Left renal cortex interstitium (tissue), 4 donors: ENCODE measurements around the gene GPR18. TPM values are rescaled to one million over a fixed set of nuclear protein-coding genes. Genes with fewer than 3 reads are reported as not detected.
"Not testable (repeated sequence)": the region's sequence is repeated elsewhere in the genome, so short reads cannot be mapped to it uniquely, and the experiment has no call there.

ENCODE experiments used
- DNase-seq, 4 donors: peaks; one replicate each; pipeline ENCODE4 v3.0.0-alpha.2; 2013; ENCODE audit warnings: low read depth in 4 of 4, low spot score in 2 of 4, missing footprints in 1 of 4
- polyA plus RNA-seq, 4 donors: library from polyadenylated mRNA; unstranded; fragments of 120-200 nt; gene quantifications; one replicate each; pipeline ENCODE4 v1.2.1, GENCODE V29; 2013; ENCODE audit not compliant: insufficient read length in 4 of 4

Gene GPR18
- polyA plus RNA-seq, 4 donors: 0.16 to 0.40 (median 0.35) TPM

DNA sequence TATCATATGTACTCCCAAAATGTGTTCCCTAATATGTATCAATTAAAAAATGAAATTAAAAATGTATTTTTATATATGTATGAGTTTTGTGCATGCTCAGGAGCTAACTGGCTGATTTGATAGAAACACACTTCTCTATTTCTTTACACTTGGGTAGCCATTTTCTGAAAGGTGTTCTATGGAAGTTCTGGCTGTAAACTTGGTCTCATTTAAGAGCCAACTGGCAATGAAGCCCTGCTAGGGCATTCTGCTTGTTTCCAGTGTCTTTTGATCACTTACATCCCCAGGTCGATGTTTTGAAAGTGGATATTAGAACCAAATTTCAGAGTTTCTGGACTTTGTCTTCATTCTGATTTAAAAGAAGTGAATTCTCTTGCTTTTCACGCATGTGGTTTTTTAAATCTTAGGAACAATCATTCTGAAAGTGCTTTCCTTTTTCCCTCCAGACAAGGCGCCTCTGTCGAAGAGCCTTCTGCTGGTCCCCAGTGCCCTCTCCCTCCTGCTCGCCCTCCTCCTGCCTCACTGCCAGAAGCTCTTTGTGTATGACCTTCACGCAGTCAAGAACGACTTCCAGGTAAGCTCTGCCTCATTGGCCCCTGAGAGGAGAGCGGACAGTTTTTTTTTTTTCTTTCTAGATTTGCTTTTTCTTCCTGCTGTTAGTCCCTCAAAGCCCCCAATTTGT lies 20.1 kb downstream of the GPR18 start:
- DNase-seq: no peak

DNA sequence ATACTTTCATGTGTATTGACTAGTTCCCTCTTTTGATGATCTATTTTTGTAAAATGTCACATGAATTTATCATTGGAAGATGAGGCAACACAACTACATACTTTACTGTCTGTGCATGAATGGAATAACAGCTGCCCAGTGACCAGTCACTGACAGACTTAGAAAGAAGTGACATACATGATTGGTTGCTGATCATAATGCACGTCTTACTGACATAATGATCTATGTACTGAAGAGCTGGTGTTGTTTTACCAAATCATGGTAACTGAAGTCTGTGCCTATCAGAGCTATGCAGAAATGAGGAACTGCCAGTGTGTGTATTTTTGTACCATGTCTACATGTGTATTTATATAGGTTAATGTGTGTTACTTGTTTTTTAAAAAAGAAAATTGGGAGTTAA lies 26.5 kb downstream of the GPR18 start:
- no peak for DNase-seq

DNA sequence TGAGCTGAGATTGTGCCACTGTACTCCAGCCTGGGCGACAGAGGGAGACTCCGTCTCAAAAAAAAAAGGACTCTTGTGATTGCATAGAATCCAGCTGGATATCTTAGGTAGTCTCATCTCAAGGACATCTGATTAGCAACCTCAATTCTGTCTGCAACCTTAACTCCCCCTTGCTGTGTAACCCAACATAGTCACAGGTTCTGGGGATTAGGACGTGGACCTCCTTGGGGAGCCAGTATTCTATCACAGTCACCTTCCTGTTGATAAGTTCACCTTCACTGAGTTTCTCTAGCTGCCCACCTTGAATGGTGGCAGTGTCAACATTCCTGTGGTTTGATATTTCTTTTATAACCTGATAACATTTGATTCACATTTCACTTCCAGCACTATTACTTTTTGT lies 27.2 kb downstream of the GPR18 start:
- no peak for DNase-seq

DNA sequence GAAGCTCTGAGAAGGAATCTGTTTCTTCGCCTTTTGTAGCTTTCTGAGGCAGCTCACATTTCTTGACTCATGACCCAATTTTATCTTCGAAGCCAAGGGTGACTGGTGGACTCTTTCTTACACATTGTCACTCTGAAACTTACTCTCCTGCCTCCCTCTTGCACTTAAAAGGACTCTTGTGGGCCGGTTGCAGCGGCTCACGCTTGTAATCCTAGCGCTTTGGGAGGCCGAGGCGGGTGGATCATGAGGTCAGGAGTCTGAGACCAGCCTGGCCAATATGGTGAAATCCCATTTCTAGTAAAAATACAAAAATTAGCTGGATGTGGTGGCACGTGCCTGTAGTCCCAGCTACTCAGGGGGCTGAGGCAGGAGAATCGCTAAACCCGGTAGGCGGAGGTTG lies 27.6 kb downstream of the GPR18 start:
- not testable (repeated sequence) for DNase-seq

DNA sequence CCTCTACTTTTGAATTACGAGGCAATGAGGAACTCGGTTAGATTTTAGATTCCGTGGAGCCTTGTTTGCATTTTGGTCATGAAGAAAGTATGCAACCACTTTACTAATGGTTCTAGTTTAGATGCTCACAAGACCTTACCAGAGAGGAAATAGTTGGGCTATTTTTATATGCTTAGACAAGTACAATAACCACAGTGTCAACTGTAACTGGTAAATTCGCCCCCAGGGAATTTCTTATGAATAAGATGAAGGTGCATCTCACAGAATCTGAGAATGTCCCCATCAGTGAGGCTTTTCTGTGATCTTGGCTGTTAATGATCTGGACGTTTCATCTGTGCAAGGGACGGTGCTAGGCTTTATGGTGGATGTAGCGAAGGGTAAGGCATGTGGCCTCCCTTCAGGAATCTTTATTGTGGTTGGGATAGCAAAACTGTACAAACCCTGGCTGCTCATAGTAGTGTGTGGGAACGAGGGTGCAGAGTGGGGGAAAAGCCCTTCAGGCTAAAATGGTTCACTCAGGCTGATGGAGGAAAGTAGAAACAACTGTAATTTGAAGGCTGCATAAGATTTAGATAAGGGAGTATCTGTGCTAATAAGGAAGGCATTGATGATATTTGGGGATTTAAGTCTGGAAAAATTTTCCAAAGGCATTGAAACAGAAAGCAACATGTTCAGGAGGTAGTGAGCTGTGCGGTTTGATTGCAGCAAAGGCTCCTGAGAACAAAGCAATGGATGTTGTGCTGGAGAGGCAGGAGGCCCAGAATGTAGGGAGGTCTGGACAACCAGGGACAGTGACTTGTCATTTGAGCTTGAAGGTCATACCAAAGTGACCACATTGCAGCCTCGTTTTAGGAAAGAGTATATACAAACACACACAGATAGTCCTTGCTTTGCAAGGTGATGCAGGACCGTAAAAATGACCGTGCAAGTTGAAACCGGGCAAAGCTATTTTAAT lies 29.2 kb downstream of the GPR18 start:
- DNase-seq: peak in 2 of 4 donors; percentile 3 to 5

DNA sequence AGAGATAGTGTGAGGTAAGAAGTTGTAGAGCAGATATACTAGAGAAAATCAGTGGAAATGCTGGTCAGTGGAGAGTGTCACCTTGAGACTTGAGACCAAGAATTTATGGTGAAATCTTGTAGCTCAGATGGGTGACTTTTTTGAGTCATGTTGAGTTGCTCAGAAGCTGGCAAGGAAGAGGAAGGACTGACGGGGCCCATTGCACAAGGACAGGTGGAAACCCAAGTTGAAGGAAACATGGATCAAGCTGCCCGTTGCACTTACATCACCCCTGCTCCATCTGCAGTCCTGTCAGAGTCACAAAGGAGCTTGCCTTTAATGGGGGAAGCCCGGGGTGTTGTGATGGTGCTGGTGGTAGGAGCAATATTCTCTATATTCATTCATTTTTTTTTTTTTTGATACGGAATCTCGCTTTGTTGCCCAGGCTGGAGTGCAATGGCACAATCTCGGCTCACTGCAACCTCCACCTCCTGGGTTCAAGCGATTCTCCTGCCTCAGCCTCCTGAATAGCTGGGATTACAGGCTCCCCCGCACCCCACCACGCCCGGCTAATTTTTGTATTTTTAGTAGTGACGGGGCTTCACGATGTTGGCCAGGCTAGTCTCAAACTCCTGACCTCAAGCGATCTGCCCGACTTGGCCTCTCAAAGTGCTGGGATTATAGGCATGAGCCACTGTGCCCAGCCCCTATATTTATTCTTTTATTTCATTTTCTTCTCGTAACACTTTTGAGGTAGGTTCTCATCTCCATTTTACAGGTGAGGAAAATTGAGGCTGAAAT lies 30.1 kb downstream of the GPR18 start:
- no peak for DNase-seq

DNA sequence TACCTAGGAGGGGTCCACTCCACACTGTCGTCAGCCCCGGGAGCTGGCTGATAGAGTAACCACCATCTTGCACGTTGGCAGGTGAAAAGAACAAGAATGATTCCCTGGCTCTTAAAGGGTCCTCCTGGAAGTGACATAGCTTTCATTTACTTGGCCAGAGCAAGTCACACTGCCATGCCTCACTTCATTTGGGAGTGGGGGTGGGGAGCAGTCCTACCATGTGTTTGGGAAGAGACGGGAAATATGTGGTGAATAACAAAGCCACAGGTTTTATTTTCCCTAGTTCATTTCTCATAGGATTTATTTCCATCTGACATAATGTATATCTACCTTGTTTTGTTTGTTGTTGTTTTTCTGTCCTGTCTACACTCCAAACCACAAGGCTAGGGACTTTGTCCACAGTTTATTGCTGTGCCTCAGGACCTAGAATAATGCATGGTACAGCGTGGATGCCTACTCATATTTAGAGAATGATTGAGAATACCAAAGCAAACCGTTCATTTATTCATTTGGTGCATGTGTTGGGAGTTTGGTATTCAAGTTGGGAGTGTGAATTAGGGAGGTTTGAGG lies 30.8 kb downstream of the GPR18 start:
- DNase-seq: no peak

DNA sequence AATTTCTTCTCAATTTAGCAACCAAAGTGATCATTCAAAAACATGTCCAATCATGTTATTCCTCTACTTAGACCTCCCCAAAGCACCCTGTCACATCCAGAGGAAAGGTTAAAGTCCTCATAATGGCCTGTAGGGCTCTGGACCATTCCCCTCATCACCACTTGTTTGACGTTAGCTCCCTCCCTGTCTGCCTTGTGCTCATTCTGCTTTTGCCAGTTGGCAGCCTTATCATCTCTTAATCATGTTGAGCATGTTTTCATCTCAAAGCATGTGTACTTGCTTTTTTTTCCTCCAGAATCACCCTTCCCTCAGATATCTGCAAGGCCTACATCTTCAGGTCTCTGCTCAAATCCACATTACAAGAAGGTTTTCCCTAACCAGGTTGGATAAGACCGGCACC lies 31.7 kb downstream of the GPR18 start:
- no peak for DNase-seq

DNA sequence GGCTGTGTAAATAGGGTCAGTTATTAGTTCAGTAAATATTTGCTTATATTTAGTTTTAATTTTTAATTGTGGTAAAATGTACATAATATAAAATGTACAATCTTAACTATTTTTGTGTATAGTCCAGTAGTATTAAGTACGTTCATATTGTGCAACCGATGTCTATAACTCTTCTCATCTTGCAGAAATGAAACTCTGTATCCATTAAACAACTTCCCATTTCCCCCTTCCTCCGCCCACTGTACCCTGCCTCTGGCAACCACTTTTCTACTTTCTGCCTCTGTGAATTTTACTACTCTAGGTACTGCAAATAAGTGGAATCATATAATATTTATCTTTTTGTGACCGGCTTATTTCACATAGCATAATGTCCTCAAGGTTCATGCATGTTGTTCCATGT lies 33.1 kb downstream of the GPR18 start:
- no peak for DNase-seq

DNA sequence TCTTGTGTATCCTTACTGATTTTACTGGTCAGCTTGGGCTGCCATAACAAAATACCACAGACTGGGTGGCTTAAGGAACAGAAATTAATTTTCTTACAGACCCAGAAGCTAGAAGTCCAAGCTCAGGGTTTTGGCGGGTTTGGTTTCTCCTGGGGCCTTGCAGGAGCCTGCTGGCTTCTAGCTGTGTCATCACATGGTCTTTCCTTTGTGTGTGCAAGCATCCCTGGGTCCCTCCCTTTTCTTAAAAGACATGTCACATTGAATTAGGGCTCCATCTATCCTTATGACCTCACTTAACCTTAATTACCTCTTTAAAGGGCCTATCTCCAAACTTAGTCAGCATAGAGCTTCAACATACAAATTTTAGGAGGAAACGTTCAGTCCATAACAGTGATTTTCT lies 34.2 kb downstream of the GPR18 start:
- no peak for DNase-seq

DNA sequence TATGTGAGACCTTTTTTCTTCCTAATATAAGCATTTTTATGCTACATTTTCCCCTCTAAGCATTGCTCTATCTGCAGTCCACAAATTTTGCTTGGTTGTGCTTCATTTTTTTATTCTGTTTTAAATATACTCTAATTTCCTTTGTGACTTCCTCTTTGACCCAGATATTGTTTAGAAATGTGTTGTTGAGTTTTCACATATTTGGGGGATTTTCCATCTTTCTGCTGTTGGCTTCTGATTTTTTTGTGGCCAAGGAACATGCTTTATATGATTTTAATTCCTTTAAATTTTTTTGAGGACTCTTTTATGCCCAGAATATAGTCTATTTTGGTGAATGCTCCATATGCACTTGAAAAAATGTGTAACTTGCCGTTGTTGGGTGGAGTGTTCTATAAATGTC lies 34.6 kb downstream of the GPR18 start:
- no peak for DNase-seq

DNA sequence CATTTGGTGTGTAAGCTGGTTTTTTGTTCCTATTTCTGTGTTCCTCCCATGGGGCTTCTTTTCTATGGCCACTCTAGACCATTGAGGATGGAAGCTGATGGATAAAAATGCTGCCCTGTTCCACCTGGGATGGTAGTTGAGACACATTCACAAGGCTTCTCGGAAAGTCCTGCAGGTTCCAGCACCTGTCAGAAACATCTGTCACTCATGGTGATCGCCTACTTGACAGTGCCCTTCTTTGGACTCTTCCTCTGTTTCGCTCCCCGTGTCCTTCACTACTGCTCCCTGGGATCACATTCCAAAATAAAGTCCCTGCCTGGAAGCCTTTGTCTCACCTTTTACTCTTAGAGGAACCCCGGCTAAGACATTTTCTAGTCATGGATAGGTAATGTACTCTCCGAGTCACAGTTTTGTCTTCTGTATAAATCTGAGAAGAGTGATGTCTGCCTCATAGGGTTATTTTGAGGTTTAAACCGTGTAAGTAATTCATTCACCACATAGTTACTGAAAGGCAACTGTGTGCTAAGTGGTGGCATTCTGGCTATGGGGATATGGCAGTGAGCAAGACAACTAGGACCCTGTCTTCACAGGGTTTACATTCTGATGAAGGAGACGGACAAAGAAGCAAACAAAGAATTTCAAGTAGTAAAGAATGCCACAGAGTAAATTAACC lies 36.5 kb downstream of the GPR18 start:
- no peak for DNase-seq

DNA sequence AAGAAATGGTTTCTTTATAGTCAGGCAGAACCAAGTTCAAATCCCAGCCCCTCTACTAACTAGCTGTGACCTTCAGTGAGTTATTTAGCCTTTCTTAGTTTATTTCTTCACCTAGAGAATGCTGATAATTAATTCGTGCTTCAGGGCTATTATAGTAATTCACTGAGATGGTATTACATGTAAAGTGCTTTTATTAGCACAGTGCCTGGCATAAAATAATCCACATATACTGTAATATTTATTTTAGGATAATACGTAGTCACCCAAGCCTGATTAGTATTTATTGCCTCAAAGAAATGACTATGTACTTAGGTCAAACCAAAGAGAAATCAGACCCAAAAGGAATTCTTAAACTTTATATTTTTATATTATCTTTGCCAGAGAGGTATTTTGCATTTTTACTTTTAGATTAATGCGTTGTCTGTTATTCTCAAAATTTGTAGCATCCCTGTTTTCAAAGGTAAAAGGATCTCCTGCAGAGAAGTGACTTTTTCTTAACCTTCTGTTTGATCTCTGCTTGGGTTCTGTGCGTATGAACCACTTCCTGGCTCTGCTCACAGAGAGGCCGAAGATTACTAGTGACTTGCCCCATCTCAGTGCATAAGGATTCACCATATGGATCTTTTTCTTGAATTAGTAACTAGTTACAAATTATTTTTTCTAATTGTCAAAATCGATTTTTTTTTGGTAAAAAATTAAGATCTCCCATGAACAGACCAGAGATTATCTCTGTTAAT lies 37.8 kb downstream of the GPR18 start:
- DNase-seq: no peak

DNA sequence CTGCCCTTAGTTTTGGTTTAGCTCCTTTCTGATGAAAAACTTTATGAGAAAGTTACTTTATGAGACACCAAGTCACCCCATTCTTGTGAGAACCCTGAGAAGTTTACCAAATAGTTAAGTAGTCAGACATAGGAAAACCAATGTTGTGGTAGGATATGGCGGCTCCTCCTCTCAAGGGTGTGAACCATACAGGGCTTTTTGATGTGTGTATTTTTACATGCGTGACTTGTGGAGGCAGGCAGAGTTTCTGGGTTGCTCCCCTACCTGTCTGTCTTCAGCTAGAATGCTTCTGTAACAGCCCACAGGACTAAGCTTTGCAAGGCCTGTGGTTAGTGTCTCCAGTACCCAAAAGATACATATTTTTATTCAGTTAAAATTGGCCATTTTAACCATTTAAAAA lies 39.2 kb downstream of the GPR18 start:
- DNase-seq: no peak

DNA sequence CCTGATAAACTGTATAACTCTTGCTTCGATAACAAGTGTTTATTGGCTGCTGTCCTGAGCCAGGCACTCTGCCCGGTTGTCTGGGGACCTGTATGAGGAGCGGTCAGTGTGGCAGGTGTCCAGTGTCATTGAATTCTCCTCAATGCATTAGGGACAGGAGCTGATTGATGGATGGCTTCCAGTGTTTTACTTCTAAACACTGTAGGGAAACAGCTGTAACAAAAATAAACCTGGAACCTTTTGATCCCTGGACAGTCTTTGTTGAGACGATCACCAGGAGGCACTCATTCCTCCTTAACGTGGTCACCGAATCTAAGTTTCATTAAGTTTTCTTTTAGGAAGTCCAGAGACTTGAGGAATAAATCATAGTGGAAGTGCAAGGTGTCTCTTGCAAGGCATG lies 39.6 kb downstream of the GPR18 start:
- DNase-seq: no peak

DNA sequence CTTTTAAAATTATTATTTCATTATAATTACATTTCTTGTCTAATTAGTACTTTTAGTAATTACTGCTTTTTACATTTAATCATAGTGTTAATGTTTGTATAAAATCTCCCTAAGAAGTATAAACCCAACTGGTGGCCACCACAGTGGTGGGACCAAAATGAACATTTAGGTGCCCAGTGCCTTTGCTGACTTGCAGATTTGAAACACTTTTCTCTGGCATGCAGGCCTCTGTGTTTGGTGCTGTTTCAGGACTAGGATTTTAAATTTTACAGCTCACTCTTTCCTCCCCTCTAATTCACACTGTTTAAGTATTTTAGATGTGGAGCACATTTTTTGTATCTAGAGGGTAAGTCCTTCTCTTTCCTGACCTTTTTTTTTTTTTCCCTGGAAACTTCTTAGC lies 40.1 kb downstream of the GPR18 start:
- DNase-seq: no peak

DNA sequence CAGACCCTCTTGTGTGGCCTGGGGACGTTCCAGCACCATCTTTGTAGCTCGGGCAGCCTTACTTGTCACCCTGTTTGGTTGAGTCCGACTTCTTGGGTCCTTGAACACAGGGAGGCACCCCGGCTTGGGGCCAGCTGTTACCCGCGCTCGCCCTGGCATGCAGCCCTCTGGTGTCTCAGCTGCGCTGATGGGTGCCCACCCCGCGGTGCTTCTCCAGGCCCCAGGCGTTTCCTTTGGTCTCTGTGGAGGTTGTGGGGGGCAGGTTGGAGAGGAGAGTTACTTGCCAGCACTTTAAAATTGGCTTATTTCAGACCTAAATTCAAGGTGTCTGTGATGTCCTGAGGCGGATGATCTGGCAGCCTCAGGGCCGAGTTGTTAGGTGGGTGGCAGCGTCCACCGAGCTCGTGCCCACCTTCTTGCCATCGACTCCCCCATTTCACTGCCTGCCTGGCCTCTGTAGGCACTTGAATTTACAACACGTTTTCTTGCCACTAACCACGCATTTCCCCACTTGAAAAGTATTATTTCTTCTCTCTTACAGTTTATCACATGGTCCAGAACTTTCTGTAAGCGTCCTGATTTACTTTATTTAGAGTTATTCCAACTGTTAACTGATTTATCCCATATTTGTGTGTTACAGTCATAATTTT lies 40.6 kb downstream of the GPR18 start:
- DNase-seq: no peak

DNA sequence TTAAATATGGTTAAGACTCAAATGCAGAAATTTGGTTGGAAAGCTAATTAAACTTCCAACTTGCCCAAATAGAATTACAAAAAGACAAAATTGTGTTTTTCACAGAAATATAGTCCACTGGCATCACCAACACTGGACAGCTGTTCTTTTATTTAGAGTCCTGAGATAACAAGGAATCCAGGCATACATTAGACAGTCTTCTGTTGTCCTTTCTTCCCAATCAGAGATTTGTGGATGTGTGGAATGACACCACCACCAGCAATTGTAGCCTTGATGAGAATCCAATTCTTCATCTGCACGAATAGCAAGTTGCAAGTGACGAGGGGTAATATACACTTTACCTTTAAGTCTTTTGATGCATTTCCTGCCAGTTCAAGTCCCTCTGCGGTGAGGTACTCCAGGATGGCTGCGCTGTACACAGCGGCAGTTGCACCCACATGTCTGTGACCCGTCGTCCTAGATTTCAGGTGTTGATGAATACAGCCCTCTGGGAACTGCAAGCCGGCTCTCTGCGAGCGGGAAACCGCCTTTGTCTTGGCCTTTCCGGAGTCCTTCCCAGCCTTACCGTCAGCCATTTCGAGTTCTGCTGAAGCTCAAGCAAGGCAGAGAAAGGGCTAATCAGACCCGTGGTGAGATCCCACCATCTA lies 42.9 kb downstream of the GPR18 start:
- no peak for DNase-seq

DNA sequence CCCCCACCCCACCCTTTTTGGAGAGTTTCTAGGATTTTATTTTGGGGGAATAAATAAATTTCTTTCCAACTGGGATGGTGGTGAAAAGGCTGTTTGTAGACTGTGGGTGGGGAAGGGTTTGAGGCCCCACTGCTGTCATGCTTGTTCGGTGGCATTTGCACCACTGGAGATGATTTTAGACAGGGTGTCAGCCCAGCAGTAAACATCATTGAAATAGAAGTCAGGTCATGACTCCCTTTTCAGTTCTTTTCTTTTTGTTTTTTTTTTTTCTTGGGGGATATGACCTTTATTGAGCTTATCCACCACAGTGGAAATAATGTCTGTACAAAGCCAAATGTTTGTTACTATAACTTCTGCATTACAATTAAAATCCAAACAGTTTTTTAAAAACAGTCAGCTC lies 43.4 kb downstream of the GPR18 start:
- no peak for DNase-seq
